Measurements from ENCODE around the gene PLEKHM1. TPM values are rescaled to one million over a fixed set of nuclear protein-coding genes. Genes with fewer than 3 reads are reported as not detected.
"Not testable (repeated sequence)": the region's sequence is repeated elsewhere in the genome, so short reads cannot be mapped to it uniquely, and the experiment has no call there.

The PLEKHM1 gene
- total and polyA plus RNA-seq, 2 of the 4 experiments (the other 2 are of a cell fraction) = 4.7 to 16.4 TPM

DNA sequence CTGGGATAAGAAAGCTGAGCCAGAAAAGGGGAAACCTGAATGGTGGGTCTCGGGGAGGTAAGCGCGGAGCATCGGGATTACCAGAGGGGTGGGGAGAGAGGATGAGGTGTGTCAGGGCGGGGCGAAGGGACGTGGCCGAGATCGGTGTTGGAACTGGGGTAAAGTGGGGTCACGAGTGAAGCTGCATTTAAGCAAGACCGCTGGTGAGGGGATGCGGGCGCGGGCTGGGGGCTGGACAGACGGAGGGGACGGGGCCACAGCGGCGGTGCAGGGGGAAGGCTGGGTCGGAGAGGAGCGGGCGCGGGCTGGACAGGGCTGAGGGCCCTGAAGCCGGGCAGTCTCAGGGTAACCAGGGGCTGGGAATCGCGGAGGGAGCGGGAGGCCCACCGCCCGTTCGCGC, 323 bp downstream of the PLEKHM1 start:
- H3K4me1 ChIP-seq (ENCODE audit: control insufficient read depth, insufficient read depth, low read length); H3K36me3 ChIP-seq (ENCODE audit: control insufficient read depth, insufficient read depth, low read length); H2BK20ac ChIP-seq (ENCODE audit: low read depth, low read length); H2BK5ac ChIP-seq (ENCODE audit: low read depth, low read length, poor library complexity, severe bottlenecking); H4K5ac ChIP-seq (ENCODE audit: low read depth, low read length); H2AFZ ChIP-seq (replicated peaks; ENCODE audit: low read length, poor library complexity); H4K91ac ChIP-seq (ENCODE audit: insufficient read depth, low read depth, low read length); H3K23ac ChIP-seq (ENCODE audit: low read depth, low read length); H2AK9ac ChIP-seq (replicated peaks; ENCODE audit: low read depth, low read length, poor library complexity); H3K14ac ChIP-seq (replicated peaks; ENCODE audit: low read depth, low read length); H3K9me1 ChIP-seq (ENCODE audit: insufficient read depth, low read length); intact Hi-C loops (cut with micrococcal nuclease); BruUV-seq (replicated peaks); CTCF ChIA-PET; H3K56ac ChIP-seq (ENCODE audit: extremely low read depth, insufficient read depth, low read length); H3K18ac ChIP-seq (ENCODE audit: low read depth, low read length); H3K9me3 ChIP-seq (ENCODE audit: control insufficient read depth, insufficient read depth, low read length); in situ Hi-C loops (cut with MboI; ENCODE audit: low sequenced_read_pairs); H3K27me3 ChIP-seq (ENCODE audit: control insufficient read depth, insufficient read depth, low read length); H2BK120ac ChIP-seq (ENCODE audit: low read depth, low read length); H2BK15ac ChIP-seq (ENCODE audit: low read depth, low read length); dilution Hi-C loops (cut with HindIII; ENCODE audit: low sequenced_read_pairs, unreplicated experiment); POLR2A ChIA-PET (ENCODE audit: unreplicated experiment); H4K20me1 ChIP-seq (ENCODE audit: insufficient read depth, low read length); H3K4ac ChIP-seq (ENCODE audit: low read depth, low read length): not testable (repeated sequence)
- Histone ChIP-seq H2AK5ac (ENCODE audit: low read depth, low read length) (peak overlapping the region; percentile 59; the same call in 1 of the 2 replicates), H3K4me3 (ENCODE audit: insufficient read depth, low read depth, low read length) (peak overlapping the region; percentile 83), H3K9ac (ENCODE audit: low read depth, low read length) (peak overlapping the region; percentile 78), H3K27ac (ENCODE audit: insufficient read depth, low read length) (peak overlapping the region; percentile 82), H3K4me2 (ENCODE audit: low read depth, low read length) (peak overlapping the region; percentile 63), H3K79me1 (ENCODE audit: low read depth in 1 of 2, low read length in 2 of 2) (peaks cover 0 to 20% of the 10 kb centered on the region in 2 experiments; a peak in 2 of 4 replicates), H4K8ac (ENCODE audit: low read depth in 2 of 2, low read length in 2 of 2) (peak overlapping the region in 1 of 2 experiments; percentile 49; a peak in 1 of 4 replicates)
- ATAC-seq (ENCODE audit: low read depth) (peak; percentile 56), DNase-seq (peak; percentile 1)
- WGBS, 2 experiments (ENCODE audit: extremely low coverage in 2 of 2, insufficient read length in 1 of 2) = 3% methylated on average over 10 of the region's 30 CpGs; no CpG with 5 or more reads in 1 of the 2 experiments
